Activated naive CD8-positive, alpha-beta T cell treated with anti-CD3 and anti-CD28 coated beads for 36 hours (primary cell): Measurements from ENCODE around the gene SSX2IP. TPM values are rescaled to one million over a fixed set of nuclear protein-coding genes. Genes with fewer than 3 reads are reported as not detected.
"Not testable (repeated sequence)": the region's sequence is repeated elsewhere in the genome, so short reads cannot be mapped to it uniquely, and the experiment has no call there.

Experiments
- DNase-seq: peaks from one replicate; pipeline ENCODE4 v3.0.0; 2021
- H3K27ac Mint-ChIP-seq: one replicate; pipeline ENCODE4 v1.8.0; 2022; ENCODE audit warnings: mild to moderate bottlenecking, moderate library complexity, mixed read lengths
- H3K27me3 Mint-ChIP-seq: one replicate; pipeline ENCODE4 v1.8.0; 2022; ENCODE audit warnings: mild to moderate bottlenecking, mixed read lengths
- H3K36me3 Mint-ChIP-seq: one replicate; pipeline ENCODE4 v1.8.0; 2021; ENCODE audit warnings: mild to moderate bottlenecking, mixed read lengths
- H3K4me1 Mint-ChIP-seq: one replicate; pipeline ENCODE4 v1.8.0; 2021; ENCODE audit warnings: mixed read lengths
- H3K4me3 Mint-ChIP-seq: one replicate; pipeline ENCODE4 v1.8.0; 2022; ENCODE audit warnings: mild to moderate bottlenecking, moderate library complexity, mixed read lengths
- H3K9me3 Mint-ChIP-seq: one replicate; pipeline ENCODE4 v1.8.0; 2022; ENCODE audit warnings: mixed read lengths
- total RNA-seq, 2 experiments: library from RNA; stranded (reverse); gene quantifications; one replicate each; pipeline ENCODE4 v1.2.3, GENCODE V29; 2021

Gene SSX2IP
- total RNA-seq, 2 experiments from 2014 or later, result 12.4 to 13.1 TPM

- Mint-ChIP-seq H3K27ac (no peak overlapping the region), H3K4me3 (no peak overlapping the region), H3K36me3 (peaks cover 4% of the 10 kb centered on the region), H3K4me1 (peaks cover 28% of the 10 kb centered on the region), H3K27me3 (no peaks in the 10 kb centered on the region), H3K9me3 (peaks cover 16% of the 10 kb centered on the region)
- DNase-seq, result no peak
Observed at GRCh38 chr1:84600796-84601195, 89.5 kb downstream of the SSX2IP start.

GRCh38 chr1:84598846-84599741 lies 91.2 kb downstream of the SSX2IP start:
- H3K36me3 Mint-ChIP-seq, result peaks cover under 1% of the 10 kb centered on the region
- H3K4me1 Mint-ChIP-seq, result peaks cover 28% of the 10 kb centered on the region
- no peak for DNase-seq
- peak overlapping the region; percentile 83 for H3K27ac Mint-ChIP-seq
- H3K4me3 Mint-ChIP-seq, result no peak overlapping the region
- peaks cover 2% of the 10 kb centered on the region for H3K9me3 Mint-ChIP-seq
- no peaks in the 10 kb centered on the region for H3K27me3 Mint-ChIP-seq

GRCh38 chr1:84598418-84598817 lies 91.8 kb downstream of the SSX2IP start:
- Mint-ChIP-seq H3K27me3 (no peaks in the 10 kb centered on the region), H3K9me3 (no peaks in the 10 kb centered on the region), H3K36me3 (no peaks in the 10 kb centered on the region), H3K4me3 (no peak overlapping the region), H3K27ac (no peak overlapping the region), H3K4me1 (peaks cover 28% of the 10 kb centered on the region)
- no peak for DNase-seq

- Mint-ChIP-seq H3K36me3 (no peaks in the 10 kb centered on the region), H3K9me3 (no peaks in the 10 kb centered on the region), H3K4me1 (peaks cover 28% of the 10 kb centered on the region), H3K27ac (no peak overlapping the region), H3K4me3 (no peak overlapping the region), H3K27me3 (no peaks in the 10 kb centered on the region)
- no peak for DNase-seq
Observed at GRCh38 chr1:84597011-84597410, 93.2 kb downstream of the SSX2IP start.

GRCh38 chr1:84594959-84595358 lies 95.3 kb downstream of the SSX2IP start:
- peaks cover 21% of the 10 kb centered on the region for H3K4me1 Mint-ChIP-seq
- H3K27me3 Mint-ChIP-seq, result not testable (repeated sequence)

More at GRCh38 chr1:84594959-84595358, 95.3 kb downstream of the SSX2IP start:
- H3K27ac Mint-ChIP-seq, H3K4me3 Mint-ChIP-seq, DNase-seq, H3K36me3 Mint-ChIP-seq, H3K9me3 Mint-ChIP-seq: not testable (repeated sequence)

Other genes with a start within 250 kb of the SSX2IP start
- 10 to 100 TPM; 65.2 to 68.3 TPM for gene RPF1, start 211.2 kb downstream of the SSX2IP start, total RNA-seq
- 1 to 10 TPM; 1.0 to 1.5 TPM for gene SPATA1, start 184.1 kb downstream of the SSX2IP start, total RNA-seq
- 100 to 1,000 TPM; 119 to 128 TPM for gene GNG5, start 183.9 kb downstream of the SSX2IP start, total RNA-seq
- gene CTBS, start 116.0 kb downstream of the SSX2IP start, total RNA-seq, result 10 to 100 TPM; 10.6 to 12.6 TPM
- gene LPAR3, start 202.7 kb upstream of the SSX2IP start, total RNA-seq, result 1 to 10 TPM; 1.1 to 1.4 TPM